Spleen (tissue), 11 donors: ENCODE results near the gene ALG12. TPM values are rescaled to one million over a fixed set of nuclear protein-coding genes. Genes with fewer than 3 reads are reported as not detected.
A peak's percentile ranks its signal among the peaks of the same experiment; 100 is the strongest.

Experiments used
- DNase-seq: peaks from one replicate; pipeline ENCODE4 v3.0.0-alpha.2; 2020
- H3K27ac ChIP-seq, 8 donors: fragments of 200-600 bp; sonication (generic) in 7 of 8; 1 replicate in 4 of 8; 2 replicates in 4 of 8; pipeline versions ENCODE4 v1.5.0 to v1.8.0; 2016 to 2021; ENCODE audit warnings: inconsistent platforms in 4 of 8, mild to moderate bottlenecking in 4 of 8, moderate library complexity in 1 of 8
- H3K27me3 ChIP-seq, 7 donors: fragments of 200-600 bp; sonication (generic) in 6 of 7; replicated peaks in 1 of 7; 1 replicate in 4 of 7; 2 replicates in 3 of 7; pipeline versions ENCODE4 v1.5.0 to v1.8.0; 2016 to 2021; ENCODE audit warnings: inconsistent platforms in 3 of 7, mild to moderate bottlenecking in 1 of 7
- H3K36me3 ChIP-seq, 6 donors: fragments of 200-600 bp; sonication (generic) in 5 of 6; 1 replicate in 4 of 6; 2 replicates in 2 of 6; pipeline versions ENCODE4 v1.5.0 to v1.8.0; 2016 to 2021; ENCODE audit warnings: inconsistent platforms in 2 of 6
- H3K4me1 ChIP-seq, 6 donors: fragments of 200-600 bp; sonication (generic) in 5 of 6; 1 replicate in 3 of 6; 2 replicates in 3 of 6; pipeline versions ENCODE4 v1.5.0 to v1.8.0; 2016 to 2021; ENCODE audit warnings: inconsistent platforms in 3 of 6
- H3K4me3 ChIP-seq, 8 donors: fragments of 200-600 bp; sonication (generic) in 7 of 8; 1 replicate in 4 of 8; 2 replicates in 4 of 8; pipeline versions ENCODE4 v1.5.0 to v1.8.0; 2016 to 2021; ENCODE audit warnings: inconsistent platforms in 4 of 8, mild to moderate bottlenecking in 4 of 8, moderate library complexity in 2 of 8
- H3K9me3 ChIP-seq, 8 donors: fragments of 200-600 bp; sonication (generic) in 7 of 8; 1 replicate in 4 of 8; 2 replicates in 4 of 8; pipeline versions ENCODE4 v1.5.0 to v1.8.0; 2016 to 2021; ENCODE audit warnings: inconsistent platforms in 4 of 8
- CTCF ChIP-seq, 11 experiments: fragments of 200-600 bp in 7 of 11; fragments of 450-650 bp in 4 of 11; sonication (generic) in 4 of 11; IDR thresholded peaks in 8 of 11; conservative IDR thresholded peaks in 3 of 11; 1 replicate in 7 of 11; 2 replicates in 4 of 11; pipeline versions ENCODE4 v1.4.0 to v1.8.0; 2016 to 2021; ENCODE audit warnings: antibody characterized with exemption in 11 of 11, inconsistent platforms in 4 of 11, mild to moderate bottlenecking in 1 of 11
- POLR2A ChIP-seq, 3 donors: fragments of 450-650 bp; IDR thresholded peaks; one replicate each; pipeline ENCODE4 v1.5.1; 2017; ENCODE audit warnings: antibody characterized with exemption in 3 of 3, mild to moderate bottlenecking in 1 of 3
- POLR2AphosphoS5 ChIP-seq, 3 donors: sonication (generic); formaldehyde crosslinking; IDR thresholded peaks; one replicate each; pipeline ENCODE4 v1.5.1; 2017; ENCODE audit warnings: antibody characterized with exemption in 3 of 3
- WGBS, 5 donors: extraction: QIAGEN DNeasy Blood & Tissue Kit in 3 of 5; methylation state at CpG; one replicate each; pipeline versions ENCODE4 v1.1.5 to v1.1.7; 2013 to 2018; 5-methylcytosine and 5-hydroxymethylcytosine counted together
- intact Hi-C: fragments of 100-400 bp; cut with DNase I; formaldehyde crosslinking; loops from one replicate; pipeline ENCODE4 v1.15.0; 2023; ENCODE audit warnings: low total_unique reads
- polyA plus RNA-seq, 3 donors: library from polyadenylated mRNA; stranded (reverse); fragments of 200-250 nt; gene quantifications; one replicate each; pipeline ENCODE4 v1.2.1, GENCODE V29; 2013
- total RNA-seq, 7 donors: library from RNA; depleted of rRNA in 3 of 7; stranded (reverse); fragments of >200 nt in 3 of 7; fragmentation: NEBNext Ultra II Directional in 4 of 7; extraction: Animal tissue kit (Norgen Biotek cat#: 25700) in 4 of 7; gene quantifications; one replicate each; pipeline versions ENCODE4 v1.1.0 to v1.2.1, GENCODE V29; 2016 to 2021
- donor health status: healthy with polysubstance abuse.
- donor health status: DM: no; HTN: no; CAD: no; lungs with moderate emphysema.
- donor health status: DM: no; HTN: no; CAD: no.
- donor health status: Bipolar disorder and iron deficiency.
- donor health status: healthy.
- donor health status: DM: no; HTN: no; CAD: no.
- donor health status: DM: yes; HTN: yes; CAD: no.

Gene ALG12
- total and polyA plus RNA-seq, 10 donors: 5.7 to 20.1 (median 11.8) TPM

- H3K4me1 ChIP-seq: peaks cover 0 to 22% (median 6%) of the 10 kb centered on the region in 6 donors
- peaks cover 0 to 38% (median 0%) of the 10 kb centered on the region in 6 donors for H3K36me3 ChIP-seq
- intact Hi-C loops: loop anchor here (10.0 kb wide), 1 partner anchor 46 kb away; the partner anchor contains the start of genes ALG12 and CRELD2
- H3K27ac ChIP-seq: peak overlapping the region in 3 of 8 donors; percentile 25 to 49 (median 38)
- H3K4me3 ChIP-seq: no peak overlapping the region
- DNase-seq: peak; percentile 67
- 86 to 91% (median 89%) methylated on average over 17 of the region's 17 CpGs for WGBS, 5 donors
- no peaks in the 10 kb centered on the region for H3K27me3 ChIP-seq
- peaks cover 0 to 43% (median 38%) of the 10 kb centered on the region in 8 donors for H3K9me3 ChIP-seq
- TF ChIP-seq POLR2AphosphoS5 (IDR thresholded peaks at IDR 0.05): no peak
- no peak for TF ChIP-seq POLR2A (IDR thresholded peaks at IDR 0.05)
- no peak for TF ChIP-seq CTCF (IDR thresholded peaks at IDR 0.05 in 8 of 11, conservative IDR thresholded peaks at IDR 0.05 in 3 of 11)
Observed at GRCh38 chr22:49869086-49869830, 49.0 kb downstream of the ALG12 start.

GRCh38 chr22:49867303-49868265, 50.7 kb downstream of the ALG12 start:
- H3K36me3 ChIP-seq: peaks cover 0 to 38% (median 0%) of the 10 kb centered on the region in 6 donors
- TF ChIP-seq POLR2A (IDR thresholded peaks at IDR 0.05) (no peak), POLR2AphosphoS5 (IDR thresholded peaks at IDR 0.05) (peak in 2 of 3 donors; percentile 32 to 60)
- peak; percentile 40 for DNase-seq
- intact Hi-C loops: loop anchor here (10.0 kb wide), 1 partner anchor 47 kb away; the partner anchor contains the start of genes ALG12 and CRELD2
- H3K27ac ChIP-seq: peak overlapping the region in 5 of 8 donors; percentile 20 to 86 (median 68)
- WGBS, 5 donors: 91 to 92% (median 92%) methylated on average over 18 of the region's 18 CpGs
- no peaks in the 10 kb centered on the region for H3K27me3 ChIP-seq
- H3K9me3 ChIP-seq: peaks cover 0 to 43% (median 38%) of the 10 kb centered on the region in 8 donors
- peaks cover 0 to 32% (median 10%) of the 10 kb centered on the region in 6 donors for H3K4me1 ChIP-seq
- H3K4me3 ChIP-seq: peak overlapping the region in 1 of 8 donors; percentile 20

GRCh38 chr22:49866646-49867045, 51.6 kb downstream of the ALG12 start:
- TF ChIP-seq CTCF (IDR thresholded peaks at IDR 0.05 in 8 of 11, conservative IDR thresholded peaks at IDR 0.05 in 3 of 11): no peak
- no peak for TF ChIP-seq POLR2AphosphoS5 (IDR thresholded peaks at IDR 0.05)
- Histone ChIP-seq H3K27me3 (no peaks in the 10 kb centered on the region), H3K27ac (peak overlapping the region in 3 of 8 donors; percentile 68 to 86 (median 78)), H3K4me1 (peaks cover 0 to 42% (median 15%) of the 10 kb centered on the region in 6 donors), H3K36me3 (peaks cover 0 to 38% (median 0%) of the 10 kb centered on the region in 6 donors), H3K4me3 (peak overlapping the region in 1 of 8 donors; percentile 20), H3K9me3 (peaks cover 0 to 43% (median 38%) of the 10 kb centered on the region in 8 donors)
- WGBS, 5 donors: 88 to 94% (median 91%) methylated on average over 8 of the region's 8 CpGs
- intact Hi-C loops: loop anchor here (10.0 kb wide), 1 partner anchor 48 kb away; the partner anchor contains the start of genes ALG12 and CRELD2
- DNase-seq: no peak

GRCh38 chr22:49866134-49866533, 52.1 kb downstream of the ALG12 start:
- H3K27ac ChIP-seq: peak overlapping the region in 1 of 8 donors; percentile 78
- TF ChIP-seq CTCF (IDR thresholded peaks at IDR 0.05 in 8 of 11, conservative IDR thresholded peaks at IDR 0.05 in 3 of 11): no peak
- no peak for TF ChIP-seq POLR2A (IDR thresholded peaks at IDR 0.05)
- TF ChIP-seq POLR2AphosphoS5 (IDR thresholded peaks at IDR 0.05): no peak
- no peak overlapping the region for H3K4me3 ChIP-seq
- WGBS, 5 donors: 35 to 67% (median 41%) methylated on average over 2 of the region's 2 CpGs
- H3K9me3 ChIP-seq: peaks cover 0 to 43% (median 38%) of the 10 kb centered on the region in 8 donors
- peaks cover 0 to 38% (median 0%) of the 10 kb centered on the region in 6 donors for H3K36me3 ChIP-seq
- intact Hi-C loops: loop anchor here (10.0 kb wide), 1 partner anchor 49 kb away; the partner anchor contains the start of genes ALG12 and CRELD2
- H3K4me1 ChIP-seq: peaks cover 0 to 43% (median 16%) of the 10 kb centered on the region in 6 donors
- DNase-seq: no peak
- no peaks in the 10 kb centered on the region for H3K27me3 ChIP-seq
